Psoas muscle (tissue), 8 donors: ENCODE results near the gene MAGI1. TPM values are rescaled to one million over a fixed set of nuclear protein-coding genes. Genes with fewer than 3 reads are reported as not detected.
A peak's percentile ranks its signal among the peaks of the same experiment; 100 is the strongest.

Source experiments
- ATAC-seq, 4 donors: fragments of 200-7000 bp; cut with Tn5 transposase; one replicate each; pipeline ENCODE4 v1.9.1; 2020; ENCODE audit warnings: moderate library complexity in 3 of 4, mild to moderate bottlenecking in 2 of 4
- DNase-seq, 2 donors: peaks; one replicate each; pipeline ENCODE4 v3.0.0-alpha.2; 2020
- H3K27ac ChIP-seq: fragments of 200-600 bp; one replicate; pipeline ENCODE4 v1.8.0; 2022
- H3K27me3 ChIP-seq, 3 donors: fragments of 200-600 bp in 1 of 3; one replicate each; pipeline versions ENCODE4 v1.6.1 to v1.8.0; 2013 to 2022; ENCODE audit warnings: low read length in 2 of 3, mild to moderate bottlenecking in 2 of 3, moderate library complexity in 1 of 3; ENCODE audit not compliant: insufficient read depth in 3 of 3
- H3K36me3 ChIP-seq, 2 donors: fragments of 200-600 bp in 1 of 2; one replicate each; pipeline versions ENCODE4 v1.6.1 to v1.8.0; 2013 to 2022; ENCODE audit warnings: low read depth in 1 of 2, mild to moderate bottlenecking in 1 of 2, moderate library complexity in 1 of 2; ENCODE audit not compliant: insufficient read depth in 1 of 2
- H3K4me1 ChIP-seq: fragments of 200-600 bp; one replicate; pipeline ENCODE4 v1.8.0; 2022
- H3K4me3 ChIP-seq: fragments of 200-600 bp; one replicate; pipeline ENCODE4 v1.8.0; 2022; ENCODE audit warnings: mild to moderate bottlenecking
- H3K9me3 ChIP-seq: fragments of 200-600 bp; one replicate; pipeline ENCODE4 v1.8.0; 2022
- WGBS, 3 donors: extraction: QIAGEN DNeasy Blood & Tissue Kit; methylation state at CpG; one replicate each; pipeline versions ENCODE4 v1.1.6 to v1.1.7; 2013; 5-methylcytosine and 5-hydroxymethylcytosine counted together
- intact Hi-C, 2 donors: fragments of 100-400 bp; cut with DNase I; formaldehyde crosslinking; loops; one replicate each; pipeline versions ENCODE4 v1.11.0 to v1.14.2; 2022
- polyA plus RNA-seq, 3 donors: library from polyadenylated mRNA; stranded (reverse); fragments of 200-250 nt; gene quantifications; one replicate each; pipeline ENCODE4 v1.2.3, GENCODE V29; 2013
- total RNA-seq, 4 donors: library from RNA; stranded (reverse); fragmentation: NEBNext Ultra II Directional in 2 of 4; extraction: Animal tissue kit (Norgen Biotek cat#: 25700) in 2 of 4; gene quantifications; one replicate each; pipeline versions ENCODE4 v1.2.1 to v1.2.4, GENCODE V29; 2021 to 2023
- TF ChIP-seq, protein P1 (sequence below): fragments of 200-600 bp; IDR thresholded peaks from one replicate; pipeline ENCODE4 v1.8.0; 2022; ENCODE audit warnings: antibody characterized with exemption
- donor health status: healthy with polysubstance abuse.
- donor health status: DM: no; HTN: no; CAD: no; lungs with moderate emphysema.
- donor health status: Bipolar disorder and iron deficiency.
- donor health status: healthy.
- donor health status: DM: yes; HTN: yes; CAD: no.
- donor health status: DM: no; HTN: no; CAD: no.
- donor health status: DM: no; HTN: no; CAD: no.
- donor health status: DM: yes; HTN: yes; CAD: no.

Gene MAGI1
- total and polyA plus RNA-seq, 7 donors = 4.5 to 8.1 (median 6.3) TPM

- Histone ChIP-seq H3K4me3 (peak overlapping the region; percentile 57), H3K9me3 (no peaks in the 10 kb centered on the region), H3K27me3 (no peaks in the 10 kb centered on the region), H3K36me3 (no peaks in the 10 kb centered on the region), H3K4me1 (peaks cover 3% of the 10 kb centered on the region), H3K27ac (no peak overlapping the region)
- ATAC-seq (peak in 3 of 4 donors; percentile 21 to 62 (median 28)), DNase-seq (peak in 1 of 2 donors; percentile 48)
- intact Hi-C loops = no loop called here
- WGBS, 3 donors = 3 to 6% (median 4%) methylated on average over 33 to 34 of the region's 34 CpGs
- TF ChIP-seq, protein P1, sequence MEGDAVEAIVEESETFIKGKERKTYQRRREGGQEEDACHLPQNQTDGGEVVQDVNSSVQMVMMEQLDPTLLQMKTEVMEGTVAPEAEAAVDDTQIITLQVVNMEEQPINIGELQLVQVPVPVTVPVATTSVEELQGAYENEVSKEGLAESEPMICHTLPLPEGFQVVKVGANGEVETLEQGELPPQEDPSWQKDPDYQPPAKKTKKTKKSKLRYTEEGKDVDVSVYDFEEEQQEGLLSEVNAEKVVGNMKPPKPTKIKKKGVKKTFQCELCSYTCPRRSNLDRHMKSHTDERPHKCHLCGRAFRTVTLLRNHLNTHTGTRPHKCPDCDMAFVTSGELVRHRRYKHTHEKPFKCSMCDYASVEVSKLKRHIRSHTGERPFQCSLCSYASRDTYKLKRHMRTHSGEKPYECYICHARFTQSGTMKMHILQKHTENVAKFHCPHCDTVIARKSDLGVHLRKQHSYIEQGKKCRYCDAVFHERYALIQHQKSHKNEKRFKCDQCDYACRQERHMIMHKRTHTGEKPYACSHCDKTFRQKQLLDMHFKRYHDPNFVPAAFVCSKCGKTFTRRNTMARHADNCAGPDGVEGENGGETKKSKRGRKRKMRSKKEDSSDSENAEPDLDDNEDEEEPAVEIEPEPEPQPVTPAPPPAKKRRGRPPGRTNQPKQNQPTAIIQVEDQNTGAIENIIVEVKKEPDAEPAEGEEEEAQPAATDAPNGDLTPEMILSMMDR = no peak
These were observed 441.3 kb downstream of the MAGI1 start for GRCh38 chr3:65597226-65597951.

DNA sequence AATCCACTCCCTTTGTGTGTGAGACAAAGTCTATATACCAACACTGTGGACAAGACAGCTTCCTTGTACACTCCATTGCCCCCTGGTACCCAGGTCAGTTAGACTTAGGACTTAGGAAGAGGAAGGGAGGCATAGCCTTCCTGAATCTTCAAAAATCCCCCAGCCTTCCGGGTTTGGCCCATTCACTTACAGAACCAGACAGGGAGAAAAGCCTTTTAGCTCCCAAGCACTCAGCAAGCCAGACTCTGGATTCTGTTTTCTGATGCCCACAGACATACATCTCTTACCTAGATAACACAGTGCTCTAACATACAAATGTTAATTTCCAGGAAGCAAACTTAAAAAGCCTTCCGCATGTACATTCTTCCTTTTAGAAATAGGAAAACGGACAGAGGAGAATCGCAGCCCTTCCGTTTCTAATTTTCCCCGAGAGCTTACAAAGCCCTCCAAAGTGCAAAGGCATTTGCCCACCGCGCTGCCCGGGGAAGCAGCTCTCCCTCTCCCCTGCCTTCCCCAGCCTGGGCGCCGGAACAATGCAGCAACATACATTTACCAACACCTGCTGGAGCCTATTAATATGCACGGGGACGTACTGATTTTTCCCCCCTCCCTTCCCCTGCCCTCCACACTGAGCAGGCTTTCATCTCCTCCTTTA is 442.0 kb downstream of the MAGI1 start:
- intact Hi-C loops = no loop called here
- H3K4me3 ChIP-seq = peak overlapping the region; percentile 57
- H3K9me3 ChIP-seq = no peaks in the 10 kb centered on the region
- DNase-seq = no peak
- no peaks in the 10 kb centered on the region for H3K36me3 ChIP-seq
- H3K27ac ChIP-seq = no peak overlapping the region
- TF ChIP-seq, protein P1 = no peak
- 11 to 23% (median 13%) methylated on average over 13 of the region's 13 CpGs for WGBS, 3 donors
- H3K4me1 ChIP-seq = peaks cover 3% of the 10 kb centered on the region
- H3K27me3 ChIP-seq = no peaks in the 10 kb centered on the region
- ATAC-seq = peak in 2 of 4 donors; percentile 48 to 51

- no peak for ATAC-seq
- Histone ChIP-seq H3K4me3 (no peak overlapping the region), H3K4me1 (peaks cover 3% of the 10 kb centered on the region), H3K27me3 (no peaks in the 10 kb centered on the region), H3K36me3 (no peaks in the 10 kb centered on the region), H3K9me3 (no peaks in the 10 kb centered on the region), H3K27ac (no peak overlapping the region)
- TF ChIP-seq, protein P1 = no peak
- intact Hi-C loops = no loop called here
- 89 to 94% (median 90%) methylated on average over 5 of the region's 5 CpGs for WGBS, 3 donors
- no peak for DNase-seq
These were observed 442.8 kb downstream of the MAGI1 start for GRCh38 chr3:65596029-65596300.

- H3K9me3 ChIP-seq = no peaks in the 10 kb centered on the region
- H3K4me3 ChIP-seq = no peak overlapping the region
- ATAC-seq = no peak
- intact Hi-C loops = no loop called here
- H3K36me3 ChIP-seq = no peaks in the 10 kb centered on the region
- TF ChIP-seq, protein P1 = no peak
- 91 to 95% (median 94%) methylated on average over 8 of the region's 8 CpGs for WGBS, 3 donors
- H3K27ac ChIP-seq = no peak overlapping the region
- H3K4me1 ChIP-seq = peaks cover 3% of the 10 kb centered on the region
- no peaks in the 10 kb centered on the region for H3K27me3 ChIP-seq
- DNase-seq = no peak
These were observed 443.3 kb downstream of the MAGI1 start for GRCh38 chr3:65595222-65596028.
